Erythroblast (primary cell): ENCODE measurements around the gene SMAD1.

Source experiments
- GATA1 ChIP-seq: IDR thresholded peaks from 2 replicates; pipeline ENCODE4 v1.6.1; 2011; ENCODE audit warnings: low read depth, mild to moderate bottlenecking, control low read depth, low read length, moderate library complexity
- POLR2A ChIP-seq: IDR thresholded peaks from 2 replicates; pipeline ENCODE4 v1.6.1; 2011; ENCODE audit warnings: mild to moderate bottlenecking, low read length

DNA sequence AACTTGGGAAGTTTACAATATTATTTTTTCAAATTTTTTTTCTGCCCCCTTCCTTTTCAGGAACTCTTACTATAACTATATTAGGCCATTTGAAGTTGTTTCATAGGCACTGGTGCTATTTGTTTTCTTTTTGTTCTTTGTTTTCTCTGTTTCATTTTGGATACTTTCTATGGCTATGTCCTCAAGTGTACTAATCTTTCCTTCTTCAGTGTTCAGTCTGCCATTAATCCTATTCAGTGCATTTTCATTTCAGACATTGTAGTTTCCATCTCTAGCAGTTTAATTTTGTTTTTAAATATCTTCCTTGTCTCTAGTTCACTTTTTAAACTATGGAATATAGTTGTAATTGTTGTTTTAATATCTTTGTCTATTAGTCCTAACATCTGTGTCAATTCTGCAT is 48.0 kb upstream of the SMAD1 start:
- TF ChIP-seq POLR2A (no peak), GATA1 (no peak)
